WTC11 (cell line): ENCODE results near the gene WNT8B. TPM values are rescaled to one million over a fixed set of nuclear protein-coding genes. Genes with fewer than 3 reads are reported as not detected.

Source experiments
- ATAC-seq: fragments of 200-7000 bp; cut with Tn5 transposase; 2 replicates; pipeline ENCODE4 v1.10.0; 2021; ENCODE audit warnings: mild to moderate bottlenecking, moderate library complexity
- CTCF ChIA-PET: fragments of 300-600 bp; sonication (Branson Sonifier 250); formaldehyde crosslinking; loops from one replicate; lab custom pipeline; 2021; ENCODE audit warnings: antibody characterized with exemption; lab: Charles Lee
- POLR2A ChIA-PET: fragments of 350-600 bp; sonication (Branson Sonifier 250); formaldehyde crosslinking; loops from one replicate; lab custom pipeline; 2021; ENCODE audit warnings: antibody characterized with exemption; lab: Charles Lee
- DNase-seq: peaks from one replicate; pipeline ENCODE4 v3.0.0; 2021; ENCODE audit warnings: low spot score
- H3K27ac Mint-ChIP-seq: 2 replicates; pipeline ENCODE4 v1.8.0; 2021; ENCODE audit warnings: mixed read lengths
- H3K27me3 Mint-ChIP-seq: 2 replicates; pipeline ENCODE4 v1.8.0; 2021; ENCODE audit warnings: low read depth, mild to moderate bottlenecking, moderate library complexity, mixed read lengths
- H3K36me3 Mint-ChIP-seq: 2 replicates; pipeline ENCODE4 v1.8.0; 2021; ENCODE audit warnings: mixed read lengths
- H3K4me1 Mint-ChIP-seq: 2 replicates; pipeline ENCODE4 v1.8.0; 2022; ENCODE audit warnings: mixed read lengths
- H3K4me3 Mint-ChIP-seq: 2 replicates; pipeline ENCODE4 v1.8.0; 2021; ENCODE audit warnings: mild to moderate bottlenecking, moderate library complexity, mixed read lengths
- H3K9me3 Mint-ChIP-seq: 2 replicates; pipeline ENCODE4 v1.8.0; 2021; ENCODE audit warnings: mixed read lengths
- AFF4 ChIP-seq: sonication (generic); formaldehyde crosslinking; IDR thresholded peaks from 2 replicates; pipeline ENCODE4 v1.8.1; 2023; ENCODE audit warnings: mild to moderate bottlenecking, missing genetic modification reagents, borderline replicate concordance
- ATF1 ChIP-seq: sonication (generic); formaldehyde crosslinking; IDR thresholded peaks from 2 replicates; pipeline ENCODE4 v1.8.1; 2023; ENCODE audit warnings: mild to moderate bottlenecking, moderate library complexity, missing genetic modification reagents
- ESRRA ChIP-seq: sonication (generic); formaldehyde crosslinking; IDR thresholded peaks from 2 replicates; pipeline ENCODE4 v1.8.1; 2022; ENCODE audit warnings: mild to moderate bottlenecking, missing genetic modification reagents, borderline replicate concordance
- ETV6 ChIP-seq: sonication (generic); formaldehyde crosslinking; IDR thresholded peaks from 2 replicates; pipeline ENCODE4 v1.8.1; 2022; ENCODE audit warnings: mild to moderate bottlenecking, missing genetic modification reagents
- HMGA2 ChIP-seq: fragments of 250-450 bp; sonication (Bioruptor Pico); IDR thresholded peaks from 2 replicates; pipeline ENCODE4 v1.4.0; 2021; ENCODE audit warnings: mild to moderate bottlenecking, moderate library complexity
- HMGXB4 ChIP-seq: sonication (generic); formaldehyde crosslinking; IDR thresholded peaks from 2 replicates; pipeline ENCODE4 v1.8.1; 2023; ENCODE audit warnings: mild to moderate bottlenecking, moderate library complexity, missing genetic modification reagents
- MLX ChIP-seq: sonication (generic); formaldehyde crosslinking; IDR thresholded peaks from 2 replicates; pipeline ENCODE4 v1.8.1; 2023; ENCODE audit warnings: mild to moderate bottlenecking, missing genetic modification reagents, moderate library complexity
- RORB ChIP-seq: fragments of 250-450 bp; sonication (Bioruptor Pico); IDR thresholded peaks from 2 replicates; pipeline ENCODE4 v1.9.0; 2021; ENCODE audit warnings: mild to moderate bottlenecking
- SOX15 ChIP-seq: fragments of 250-450 bp; sonication (Bioruptor Pico); IDR thresholded peaks from 2 replicates; pipeline ENCODE4 v1.9.0; 2021; ENCODE audit warnings: mild to moderate bottlenecking
- ZBTB43 ChIP-seq: sonication (generic); formaldehyde crosslinking; IDR thresholded peaks from 2 replicates; pipeline ENCODE4 v1.8.1; 2023; ENCODE audit warnings: mild to moderate bottlenecking, missing genetic modification reagents
- ZMAT4 ChIP-seq: fragments of 250-450 bp; sonication (Bioruptor Pico); IDR thresholded peaks from 2 replicates; pipeline ENCODE4 v1.9.0; 2021; ENCODE audit warnings: mild to moderate bottlenecking
- ZNF121 ChIP-seq: sonication (generic); formaldehyde crosslinking; IDR thresholded peaks from 2 replicates; pipeline ENCODE4 v1.8.0; 2023; ENCODE audit warnings: missing genetic modification reagents
- ZNF425 ChIP-seq: fragments of 250-450 bp; sonication (Bioruptor Pico); conservative IDR thresholded peaks from 2 replicates; pipeline ENCODE4 v1.9.0; 2021; ENCODE audit warnings: mild to moderate bottlenecking
- ZNF532 ChIP-seq: fragments of 250-450 bp; sonication (Bioruptor Pico); IDR thresholded peaks from 2 replicates; pipeline ENCODE4 v1.9.0; 2021; ENCODE audit warnings: mild to moderate bottlenecking, borderline replicate concordance
- ZNF671 ChIP-seq: fragments of 250-450 bp; sonication (Bioruptor Pico); IDR thresholded peaks from 2 replicates; pipeline ENCODE4 v1.8.0; 2021; ENCODE audit warnings: mild to moderate bottlenecking
- total RNA-seq: library from RNA; stranded (reverse); gene quantifications from 3 replicates; pipeline ENCODE4 v1.2.3, GENCODE V29; 2021

WNT8B gene
- total RNA-seq, 1 experiment from 2014 or later: 0.68 TPM

GRCh38 chr10:100510533-100511308 lies 47.9 kb downstream of the WNT8B start (continued):
- TF ChIP-seq AFF4 (CRISPR knock-in tag): no peak
- TF ChIP-seq ZNF532: no peak
- TF ChIP-seq, all 79 proteins: peak for 0

- Mint-ChIP-seq H3K4me1 (0 out of 2 replicates have a peak, but pooled peaks cover 8% of the 10 kb centered on the region), H3K4me3 (no peak overlapping the region), H3K36me3 (no peaks in the 10 kb centered on the region; the same call in 1 of the 2 replicates), H3K27ac (no peak overlapping the region), H3K9me3 (no peaks in the 10 kb centered on the region), H3K27me3 (peaks cover 53% of the 10 kb centered on the region)
- CTCF ChIA-PET: interaction anchor here (1.3 kb wide), 1 partner anchor 75 kb away, joined by 6 read pairs; no protein-coding TSS in a partner anchor
- ATAC-seq (no peak), DNase-seq (no peak)
- POLR2A ChIA-PET: no interaction called here
- TF ChIP-seq ZMAT4: no peak
- no peak for TF ChIP-seq MLX (CRISPR knock-in tag)
- no peak for TF ChIP-seq ZNF671 (CRISPR knock-in tag)
- no peak for TF ChIP-seq ETV6 (CRISPR knock-in tag)
- no peak for TF ChIP-seq HMGXB4 (CRISPR knock-in tag)
- TF ChIP-seq ZNF121 (CRISPR knock-in tag): no peak
- TF ChIP-seq SOX15: no peak
- TF ChIP-seq ZNF425: no peak
- TF ChIP-seq ESRRA (CRISPR knock-in tag): no peak
- no peak for TF ChIP-seq RORB (CRISPR knock-in tag)
- TF ChIP-seq ZBTB43: no peak
- TF ChIP-seq HMGA2: no peak
- no peak for TF ChIP-seq AFF4 (CRISPR knock-in tag)
- no peak for TF ChIP-seq ATF1 (CRISPR knock-in tag)
Observed at GRCh38 chr10:100515612-100516011, 52.8 kb downstream of the WNT8B start.
